PC-9 (cell line): Measurements from ENCODE around the gene MORF4L1. TPM values are rescaled to one million over a fixed set of nuclear protein-coding genes. Genes with fewer than 3 reads are reported as not detected.

ENCODE experiments used
- BruUV-seq: library from RNA; stranded (reverse); fragments of 400-500 nt; replicated peaks from 2 replicates; lab custom pipeline; 2021; lab: Mats Ljungman, UMichigan
- CTCF ChIA-PET: fragments of 300-600 bp; sonication (Branson Sonifier 250); formaldehyde crosslinking; loops from one replicate; lab custom pipeline; 2022; ENCODE audit warnings: antibody characterized with exemption; lab: Charles Lee
- POLR2A ChIA-PET: fragments of 300-600 bp; sonication (Branson Sonifier 250); formaldehyde crosslinking; loops from one replicate; lab custom pipeline; 2022; ENCODE audit warnings: antibody characterized with exemption; ENCODE audit not compliant: unreplicated experiment; lab: Charles Lee
- DNase-seq, 2 experiments: peaks; one replicate each; pipeline versions ENCODE4 v3.0.0 to v3.0.0-alpha.2; 2015 to 2022; ENCODE audit warnings: mixed read lengths in 1 of 2
- H2AFZ ChIP-seq: fragments of 200-600 bp; sonication (generic); 2 replicates; pipeline ENCODE4 v1.8.1; 2017; ENCODE audit warnings: antibody characterized with exemption
- H3F3A ChIP-seq: fragments of 200-600 bp; sonication (generic); 2 replicates; pipeline ENCODE4 v1.8.1; 2017; ENCODE audit warnings: antibody characterized with exemption, mild to moderate bottlenecking, low read depth; ENCODE audit not compliant: insufficient read depth
- H3K27ac ChIP-seq: fragments of 200-600 bp; sonication (generic); 2 replicates; pipeline ENCODE4 v1.6.1; 2016; ENCODE audit warnings: mixed run types
- H3K27me3 ChIP-seq: fragments of 200-600 bp; sonication (generic); 2 replicates; pipeline ENCODE4 v1.6.1; 2016; ENCODE audit warnings: low read depth, mixed run types; ENCODE audit not compliant: insufficient read depth
- H3K36me3 ChIP-seq: fragments of 200-600 bp; sonication (generic); 2 replicates; pipeline ENCODE4 v1.6.1; 2016; ENCODE audit warnings: low read depth, mixed run types
- H3K4me1 ChIP-seq: fragments of 200-600 bp; sonication (generic); replicated peaks from 2 replicates; pipeline ENCODE4 v1.6.1; 2016; ENCODE audit warnings: mixed run types; ENCODE audit not compliant: insufficient read depth
- H3K4me2 ChIP-seq: fragments of 200-600 bp; sonication (generic); 2 replicates; pipeline ENCODE4 v1.6.1; 2017; ENCODE audit warnings: mixed run types
- H3K4me3 ChIP-seq: fragments of 200-600 bp; sonication (generic); 2 replicates; pipeline ENCODE4 v1.6.1; 2016; ENCODE audit warnings: mixed run types
- H3K79me2 ChIP-seq: fragments of 200-600 bp; sonication (generic); 2 replicates; pipeline ENCODE4 v1.6.1; 2017; ENCODE audit warnings: low read depth, mixed run types
- H3K9me2 ChIP-seq: fragments of 200-600 bp; sonication (generic); 2 replicates; pipeline ENCODE4 v1.8.1; 2017; ENCODE audit warnings: mild to moderate bottlenecking; ENCODE audit not compliant: insufficient read depth
- H3K9me3 ChIP-seq: fragments of 200-600 bp; sonication (generic); 2 replicates; pipeline ENCODE4 v1.8.1; 2016; ENCODE audit warnings: low read depth; ENCODE audit not compliant: insufficient read depth
- H4K20me1 ChIP-seq: fragments of 200-600 bp; sonication (generic); 2 replicates; pipeline ENCODE4 v1.8.1; 2017; ENCODE audit not compliant: insufficient read depth
- CTCF ChIP-seq: fragments of 200-600 bp; sonication (generic); conservative IDR thresholded peaks from 2 replicates; pipeline ENCODE4 v1.6.1; 2017; ENCODE audit warnings: mixed run types, antibody characterized with exemption, mild to moderate bottlenecking, moderate library complexity
- EZH2 ChIP-seq: fragments of 200-600 bp; sonication (generic); IDR thresholded peaks from 2 replicates; pipeline ENCODE4 v1.8.0; 2017; ENCODE audit warnings: antibody characterized with exemption, low read depth
- intact Hi-C: fragments of 100-400 bp; cut with micrococcal nuclease; formaldehyde crosslinking; loops from one replicate; pipeline ENCODE4 v1.10.0; 2022; ENCODE audit not compliant: unreplicated experiment
- total RNA-seq: library from RNA; stranded (reverse); gene quantifications from 2 replicates; pipeline ENCODE4 v1.2.3, GENCODE V29; 2021

The MORF4L1 gene
- total RNA-seq, 1 experiment from 2014 or later: 282 TPM

- Histone ChIP-seq H3K4me1 (no peaks in the 10 kb centered on the region), H2AFZ (no peak overlapping the region), H3F3A (0 out of 2 replicates have a peak, but pooled peaks cover 16% of the 10 kb centered on the region), H3K9me2 (no peaks in the 10 kb centered on the region), H3K27me3 (no peaks in the 10 kb centered on the region), H3K79me2 (no peaks in the 10 kb centered on the region), H3K9me3 (no peaks in the 10 kb centered on the region), H3K36me3 (peaks cover 11% of the 10 kb centered on the region; the same call in 1 of the 2 replicates), H3K27ac (no peak overlapping the region), H4K20me1 (no peaks in the 10 kb centered on the region), H3K4me2 (no peak overlapping the region), H3K4me3 (no peak overlapping the region)
- no TSS peak for BruUV-seq
- ChIA-PET CTCF (no interaction called here), POLR2A (no interaction called here)
- no peak for DNase-seq
- intact Hi-C loops: no loop called here
- TF ChIP-seq EZH2: no peak
- TF ChIP-seq CTCF: no peak
Measured at GRCh38 chr15:78923015-78923414, 50.3 kb downstream of the MORF4L1 start.

DNA sequence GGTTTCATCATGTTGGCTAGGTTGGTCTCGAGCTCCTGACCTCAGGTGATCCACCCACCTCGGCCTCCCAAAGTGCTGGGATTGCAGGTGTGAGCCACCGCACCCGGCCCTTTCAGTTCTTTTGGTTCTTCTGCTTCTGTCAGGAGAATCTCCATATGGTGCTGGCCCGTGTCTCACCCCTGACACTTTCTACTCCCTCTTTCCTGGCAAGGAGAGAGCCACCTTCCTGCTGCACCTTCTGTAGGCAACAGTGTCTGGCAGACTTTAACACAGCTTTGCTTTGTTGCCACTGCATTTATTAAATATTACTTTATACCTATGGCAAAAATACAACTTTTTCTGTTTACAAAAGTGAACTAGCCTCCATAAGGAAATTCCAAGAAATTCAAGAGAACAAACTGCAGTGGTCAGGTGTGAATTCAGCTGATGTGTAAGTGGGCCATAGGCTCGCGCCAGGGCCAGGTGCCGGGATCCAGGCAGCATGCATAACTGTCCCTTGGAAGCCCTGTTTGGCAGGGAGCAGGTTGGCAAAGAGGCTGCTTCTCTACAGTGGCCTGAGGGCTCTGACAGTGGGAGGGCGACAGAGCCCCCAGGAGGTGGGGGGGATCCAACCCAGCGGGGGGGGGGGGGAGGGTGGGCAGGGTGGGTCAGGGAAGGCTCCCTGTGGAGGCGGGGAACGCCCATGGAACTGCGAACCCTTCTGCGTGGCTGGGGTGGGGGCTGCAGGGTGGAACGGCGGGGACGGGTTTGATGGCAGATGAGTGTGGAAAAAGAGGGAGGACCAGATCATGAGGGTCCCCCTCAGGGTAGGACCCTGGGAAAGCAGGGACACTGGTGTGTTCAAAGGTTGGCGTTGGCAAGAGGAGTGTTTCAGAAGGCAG, 51.0 kb downstream of the MORF4L1 start:
- Histone ChIP-seq H3F3A (0 out of 2 replicates have a peak, but pooled peaks cover 16% of the 10 kb centered on the region), H3K9me2 (no peaks in the 10 kb centered on the region), H3K4me1 (no peaks in the 10 kb centered on the region), H3K9me3 (no peaks in the 10 kb centered on the region), H3K27me3 (no peaks in the 10 kb centered on the region), H3K36me3 (peaks cover 11% of the 10 kb centered on the region; the same call in 1 of the 2 replicates), H3K79me2 (no peaks in the 10 kb centered on the region), H3K27ac (no peak overlapping the region), H3K4me3 (no peak overlapping the region), H4K20me1 (no peaks in the 10 kb centered on the region), H2AFZ (no peak overlapping the region), H3K4me2 (no peak overlapping the region)
- no TSS peak for BruUV-seq
- DNase-seq: no peak
- POLR2A ChIA-PET: no interaction called here
- intact Hi-C loops: no loop called here
- TF ChIP-seq CTCF: no peak
- no peak for TF ChIP-seq EZH2
- CTCF ChIA-PET: no interaction called here

DNA sequence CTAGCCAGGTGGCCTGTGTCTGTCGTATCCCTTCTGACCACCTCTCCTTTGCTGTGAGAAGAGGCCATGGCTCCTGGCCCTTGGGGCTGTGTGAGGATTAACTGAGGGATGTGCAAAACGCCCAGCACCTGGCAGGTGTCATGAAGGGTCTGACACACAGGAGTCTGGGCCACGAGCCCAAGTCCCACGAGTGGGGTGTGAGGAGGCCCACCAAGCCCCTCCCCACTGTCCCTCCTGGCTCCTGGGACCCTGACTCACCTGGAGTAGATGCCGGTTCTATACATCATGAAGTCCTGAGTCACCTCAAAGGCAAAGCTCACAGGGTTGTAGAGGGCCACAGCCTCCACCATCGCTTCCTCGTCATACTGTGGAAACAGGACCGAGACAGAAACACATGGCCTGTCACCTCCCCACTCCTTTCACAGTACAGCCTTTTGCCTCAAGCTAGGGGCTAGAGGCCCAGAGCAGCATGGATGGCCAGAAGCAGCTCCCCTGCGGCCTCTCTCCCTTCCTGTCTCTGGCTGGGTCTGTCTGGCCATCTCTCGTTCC, 52.5 kb downstream of the MORF4L1 start:
- Histone ChIP-seq H4K20me1 (no peaks in the 10 kb centered on the region), H3K27ac (no peak overlapping the region), H3K9me3 (no peaks in the 10 kb centered on the region), H3K4me1 (peaks cover 7% of the 10 kb centered on the region), H3K4me3 (no peak overlapping the region), H2AFZ (no peak overlapping the region), H3K79me2 (no peaks in the 10 kb centered on the region), H3K9me2 (no peaks in the 10 kb centered on the region), H3K27me3 (no peaks in the 10 kb centered on the region), H3F3A (peaks cover 7% of the 10 kb centered on the region), H3K4me2 (no peak overlapping the region), H3K36me3 (0 out of 2 replicates have a peak, but pooled peaks cover 6% of the 10 kb centered on the region)
- BruUV-seq: no TSS peak
- TF ChIP-seq EZH2 (no peak), CTCF (no peak)
- ChIA-PET POLR2A (interaction anchor here (0.6 kb wide), 1 partner anchor 474 kb away, joined by 3 read pairs; no protein-coding TSS in a partner anchor), CTCF (no interaction called here)
- intact Hi-C loops: loop anchor here (5.0 kb wide), 1 partner anchor 257 kb away; no protein-coding TSS in a partner anchor
- no peak for DNase-seq
